Ishikawa (cell line): Measurements from ENCODE around the gene DNAL4.

Experiments used
- CEBPB ChIP-seq: IDR thresholded peaks from 2 replicates; pipeline ENCODE4 v1.6.1; 2012
- CREB1 ChIP-seq: IDR thresholded peaks from 2 replicates; pipeline ENCODE4 v1.6.1; 2012; ENCODE audit warnings: low read depth
- EGR1 ChIP-seq: IDR thresholded peaks from 2 replicates; pipeline ENCODE4 v1.6.1; 2012
- EP300 ChIP-seq: IDR thresholded peaks from 2 replicates; pipeline ENCODE4 v1.6.1; 2012; ENCODE audit warnings: borderline replicate concordance
- FOXM1 ChIP-seq: IDR thresholded peaks from 2 replicates; pipeline ENCODE4 v1.6.1; 2012; ENCODE audit warnings: low read depth, borderline replicate concordance
- MAX ChIP-seq: IDR thresholded peaks from 2 replicates; pipeline ENCODE4 v1.6.1; 2012
- NFIC ChIP-seq: IDR thresholded peaks from 2 replicates; pipeline ENCODE4 v1.6.1; 2012
- RAD21 ChIP-seq: IDR thresholded peaks from 2 replicates; pipeline ENCODE4 v1.6.1; 2012; ENCODE audit warnings: low read depth
- REST ChIP-seq: IDR thresholded peaks from 2 replicates; pipeline ENCODE4 v1.6.1; 2012; ENCODE audit warnings: low read depth, mild to moderate bottlenecking
- TAF1 ChIP-seq: IDR thresholded peaks from 2 replicates; pipeline ENCODE4 v1.6.1; 2012; ENCODE audit warnings: low read depth, mild to moderate bottlenecking
- TCF12 ChIP-seq: IDR thresholded peaks from 2 replicates; pipeline ENCODE4 v1.6.1; 2012; ENCODE audit warnings: low read depth
- TEAD4 ChIP-seq: IDR thresholded peaks from 2 replicates; pipeline ENCODE4 v1.6.1; 2012
- USF1 ChIP-seq: IDR thresholded peaks from 2 replicates; pipeline ENCODE4 v1.6.1; 2012
- YY1 ChIP-seq: IDR thresholded peaks from 2 replicates; pipeline ENCODE4 v1.6.1; 2012; ENCODE audit warnings: low read depth
- ZBTB7A ChIP-seq: IDR thresholded peaks from 2 replicates; pipeline ENCODE4 v1.6.1; 2012; ENCODE audit warnings: low read depth

The DNAL4 gene

GRCh38 chr22:38839686-38840085, 45.7 kb upstream of the DNAL4 start:
- TF ChIP-seq TCF12 (no peak), TAF1 (no peak), USF1 (no peak), MAX (no peak), FOXM1 (no peak), EGR1 (no peak), CEBPB (no peak), REST (no peak), NFIC (no peak), ZBTB7A (no peak), YY1 (no peak), CREB1 (no peak)

GRCh38 chr22:38837414-38837928, 43.5 kb upstream of the DNAL4 start:
- no peak for TF ChIP-seq ZBTB7A
- no peak for TF ChIP-seq FOXM1
- TF ChIP-seq CREB1, result no peak
- no peak for TF ChIP-seq TAF1
- TF ChIP-seq TCF12, result no peak
- no peak for TF ChIP-seq YY1
- TF ChIP-seq REST, result no peak
- TF ChIP-seq CEBPB, result no peak
- TF ChIP-seq EGR1, result no peak
- no peak for TF ChIP-seq EP300
- TF ChIP-seq TEAD4, result no peak
- TF ChIP-seq USF1, result no peak
- TF ChIP-seq MAX, result no peak
- no peak for TF ChIP-seq RAD21
- no peak for TF ChIP-seq NFIC

- TF ChIP-seq CEBPB, result no peak
These were observed 42.0 kb upstream of the DNAL4 start for GRCh38 chr22:38835888-38836301.

GRCh38 chr22:38834991-38835390, 41.0 kb upstream of the DNAL4 start:
- TF ChIP-seq EGR1 (no peak), REST (no peak), NFIC (no peak), MAX (no peak), YY1 (no peak), TCF12 (no peak), CREB1 (no peak), ZBTB7A (no peak), EP300 (no peak), TAF1 (no peak)
